Measurements from ENCODE around the gene DNAAF3.
"Not testable (repeated sequence)": the region's sequence is repeated elsewhere in the genome, so short reads cannot be mapped to it uniquely, and the experiment has no call there.

The DNAAF3 gene

DNA sequence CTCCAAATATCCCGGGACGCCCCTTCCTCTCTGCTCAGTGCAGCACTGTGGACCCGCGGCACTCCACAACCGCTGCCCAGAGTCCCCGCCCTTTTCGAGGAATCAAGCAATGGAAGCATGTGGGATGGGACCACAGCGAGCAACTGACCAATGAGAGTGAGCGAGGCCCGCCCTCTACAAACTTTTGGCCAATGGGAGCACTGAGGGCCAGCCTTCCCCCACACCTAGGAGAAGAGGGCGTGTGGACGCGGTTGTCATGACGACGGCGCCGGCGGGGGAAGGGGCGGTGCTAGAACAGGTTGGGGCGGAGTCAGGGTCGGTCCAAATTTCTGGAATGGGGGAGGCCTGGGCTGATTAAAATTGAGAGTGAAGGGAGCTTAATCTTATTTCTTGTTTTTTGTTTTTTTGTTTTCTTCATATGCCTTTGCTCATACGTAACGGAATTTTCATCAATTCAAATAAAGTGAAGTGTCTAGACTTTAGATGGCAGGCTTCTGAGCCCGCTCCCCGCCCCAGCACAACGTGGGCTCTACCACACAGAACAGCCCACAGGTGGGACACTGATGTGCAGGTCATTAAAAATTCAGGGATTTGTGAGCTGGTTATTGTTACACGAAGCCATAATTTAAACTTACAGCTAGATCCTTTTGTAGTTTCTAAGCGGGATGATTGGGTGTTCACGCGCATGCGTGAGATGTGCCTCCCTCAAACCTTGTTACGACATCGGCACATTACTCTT is at the start of gene DNAAF3:
Gene DNAAF3 (minus strand): TSS at position 84 of the 739 bp plus-strand sequence. CDS start 200 bp downstream, outside the sequence.
- peak; percentile 91 for DNase-seq

GRCh38 chr19:55213547-55213946 is 47.1 kb upstream of the DNAAF3 start:
- no peak for DNase-seq

DNA sequence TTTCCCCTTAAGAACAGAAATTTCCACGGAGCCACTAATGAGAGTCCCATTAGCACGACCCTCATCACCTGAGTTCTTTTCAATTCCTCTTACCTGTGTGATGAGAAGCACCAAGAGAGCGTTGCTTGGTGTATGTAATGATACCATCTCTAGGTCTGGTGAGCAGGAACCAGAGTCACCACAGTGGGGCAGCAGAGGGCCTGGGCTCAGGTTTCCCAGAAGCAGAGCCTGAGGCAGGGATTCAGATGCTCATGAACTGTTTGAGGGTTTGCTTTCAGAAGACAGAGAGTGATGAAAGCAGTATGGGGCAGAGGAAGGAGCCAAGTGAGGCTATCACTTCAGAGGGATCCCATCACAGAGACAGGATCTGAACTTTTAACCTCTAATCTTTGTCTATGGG is 46.0 kb upstream of the DNAAF3 start:
- DNase-seq = peak; percentile 63

DNA sequence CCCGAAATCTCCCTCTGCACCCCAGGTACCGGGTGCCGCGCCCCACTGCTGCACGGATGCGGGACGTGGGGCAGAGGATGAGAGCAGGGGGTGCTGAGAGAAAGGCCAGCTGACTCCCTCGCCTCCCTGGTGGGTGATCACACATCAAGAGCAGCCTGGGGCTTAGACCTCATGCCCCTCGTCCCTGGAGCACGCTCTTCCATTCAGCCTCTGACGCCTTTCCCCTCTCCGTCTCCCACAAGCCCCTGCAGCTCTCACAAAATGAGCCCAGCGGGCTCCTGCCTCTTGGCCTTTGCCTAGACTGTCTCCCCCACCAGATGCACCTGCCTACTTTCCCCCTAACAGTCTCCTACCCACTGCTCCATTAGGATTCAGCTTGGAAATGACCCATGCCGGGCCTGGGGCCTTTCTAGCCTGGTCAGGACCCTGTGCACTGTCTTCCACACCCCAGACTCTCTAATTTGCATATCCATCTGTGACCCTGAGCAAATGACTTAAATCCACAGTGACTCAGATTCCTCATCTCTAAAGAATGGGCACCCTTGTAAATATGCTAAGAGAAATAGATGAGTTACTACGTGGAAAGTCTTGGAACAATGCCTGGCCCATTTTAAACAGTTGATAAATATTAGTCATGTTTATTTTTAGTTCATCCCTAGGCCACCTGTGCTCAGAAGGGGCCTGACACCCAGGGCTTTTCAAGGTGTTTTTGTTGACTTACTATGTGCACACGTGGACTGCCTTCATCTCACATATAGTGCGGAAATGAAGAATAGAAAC is 43.5 kb upstream of the DNAAF3 start:
- no peak for DNase-seq

DNA sequence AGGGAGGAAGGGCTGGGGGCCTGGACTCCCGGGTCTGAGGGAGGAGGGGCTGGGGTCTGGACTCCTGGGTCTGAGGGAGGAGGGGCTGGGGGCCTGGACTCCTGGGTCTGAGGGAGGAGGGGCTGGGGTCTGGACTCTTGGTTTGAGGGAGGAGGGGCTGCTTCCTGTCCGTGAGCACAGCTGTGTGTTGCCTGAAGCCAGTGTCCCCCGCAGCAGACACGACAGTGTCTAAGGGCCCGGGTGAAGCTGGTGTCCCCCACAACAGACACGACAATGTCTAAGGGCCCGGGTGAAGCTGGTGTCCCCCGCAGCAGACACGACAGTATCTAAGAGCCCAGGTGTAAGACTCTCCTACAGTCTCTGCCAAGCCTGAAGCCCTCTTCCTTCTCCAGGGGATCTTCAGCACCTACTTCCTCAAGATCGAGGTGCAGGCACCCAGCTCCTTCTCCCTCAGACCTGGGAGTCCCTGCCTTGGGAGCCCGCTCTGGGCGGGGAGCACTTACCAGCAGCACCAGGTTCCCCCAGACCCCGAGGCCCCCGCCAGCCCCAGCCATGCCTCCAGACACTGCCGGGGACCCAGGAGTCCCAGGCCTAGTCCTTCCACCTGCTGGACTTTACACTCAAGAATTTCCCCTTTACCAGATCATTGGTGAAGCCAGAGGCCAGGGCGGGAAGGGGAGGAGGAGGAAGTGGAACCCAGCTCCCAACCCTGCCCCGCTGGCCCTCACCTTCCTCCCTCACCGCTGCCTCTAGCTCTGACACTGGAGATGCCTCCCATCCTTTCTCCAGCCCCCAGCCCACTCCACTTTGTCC is 42.7 kb upstream of the DNAAF3 start, which contains the start of gene PTPRH:
Gene PTPRH (minus strand): TSS at position 622 of the 813 bp plus-strand sequence. CDS start 68 bp downstream, at position 554.
- DNase-seq = no peak

GRCh38 chr19:55206664-55207500 is 40.5 kb upstream of the DNAAF3 start:
- peak; percentile 50 for DNase-seq

DNA sequence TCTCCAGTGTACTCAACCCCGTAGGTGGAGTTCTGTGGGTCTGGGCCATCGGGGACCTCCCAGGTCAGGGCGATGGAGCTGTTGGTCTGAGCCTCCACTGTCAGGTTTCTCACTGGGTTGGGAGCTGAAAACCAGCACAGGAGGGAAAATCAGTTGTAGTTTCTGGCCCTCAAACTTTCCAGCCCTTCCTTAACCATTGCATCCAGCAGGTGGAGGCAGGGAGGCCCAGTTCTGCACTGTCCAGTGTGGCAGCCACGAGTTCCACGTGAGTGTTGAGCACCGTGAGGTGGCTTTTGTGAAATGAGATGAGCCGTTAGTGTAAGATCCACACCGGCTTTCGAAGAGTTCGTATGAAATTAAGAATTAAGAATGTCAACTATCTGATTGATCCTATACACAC is 35.8 kb upstream of the DNAAF3 start:
- not testable (repeated sequence) for DNase-seq

GRCh38 chr19:55199620-55200204 is 33.3 kb upstream of the DNAAF3 start:
- no peak for DNase-seq

DNA sequence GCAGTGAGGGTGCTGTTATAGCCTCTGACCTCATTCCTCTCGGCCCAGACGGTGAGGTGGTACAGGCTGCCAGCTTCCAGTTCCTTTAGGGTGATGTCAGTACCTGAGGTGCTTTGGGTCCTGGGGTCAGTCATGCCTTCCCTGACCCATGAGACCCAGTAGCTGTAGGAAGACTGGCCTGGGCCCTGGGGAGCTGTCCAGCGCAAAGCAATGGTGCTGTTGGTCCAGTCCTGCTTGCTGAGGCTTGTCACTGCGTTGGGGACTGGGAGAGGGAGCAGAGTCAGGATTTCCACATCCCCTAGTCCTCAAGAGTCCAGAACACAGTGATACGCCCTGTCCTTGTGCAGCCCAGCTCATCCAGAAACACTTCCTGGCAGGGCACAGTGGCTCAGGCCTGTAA is 32.2 kb upstream of the DNAAF3 start:
- no peak for DNase-seq

DNA sequence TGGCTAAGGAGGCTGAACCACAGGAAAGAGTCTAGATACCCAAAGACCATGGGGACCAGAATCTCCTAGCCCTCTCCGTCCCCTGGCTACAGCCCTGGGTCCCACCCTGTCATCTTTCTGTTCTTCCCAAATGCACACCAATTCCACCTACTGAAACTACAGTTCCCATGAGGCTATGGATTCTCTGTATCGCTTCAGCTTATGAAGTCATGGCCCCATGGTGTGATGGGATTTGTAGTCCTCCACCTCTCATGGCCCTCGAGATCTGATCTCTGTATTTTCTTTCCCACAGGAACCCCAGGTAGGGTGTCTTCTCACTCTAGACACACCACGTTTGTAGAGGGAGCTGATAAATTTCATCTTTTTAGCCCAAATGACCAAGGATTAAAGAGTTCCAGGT is 31.1 kb upstream of the DNAAF3 start:
- DNase-seq = peak; percentile 26

DNA sequence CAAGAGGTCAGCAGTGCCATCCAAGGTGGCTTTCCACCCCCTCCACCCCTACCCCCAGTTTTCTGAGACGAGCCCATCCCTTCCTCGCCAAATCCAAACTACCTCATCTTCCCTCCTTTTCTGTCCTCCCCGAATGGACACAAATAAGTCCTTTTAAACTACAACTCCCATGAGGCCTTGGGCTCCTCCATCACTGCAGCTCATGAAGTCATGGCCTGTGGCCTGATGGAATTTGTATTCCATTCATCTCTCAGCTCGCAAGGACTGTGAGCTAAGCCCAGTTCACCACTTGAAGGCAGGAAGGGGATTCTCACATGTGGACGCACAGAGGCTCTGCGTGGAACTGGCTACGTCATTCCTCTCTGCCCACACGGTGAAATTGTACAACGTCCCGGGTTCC is 30.4 kb upstream of the DNAAF3 start:
- DNase-seq = no peak

GRCh38 chr19:55193481-55193880 is 27.1 kb upstream of the DNAAF3 start:
- DNase-seq = no peak

- no peak for DNase-seq
Observed at GRCh38 chr19:55189403-55189835, 23.0 kb upstream of the DNAAF3 start.

DNA sequence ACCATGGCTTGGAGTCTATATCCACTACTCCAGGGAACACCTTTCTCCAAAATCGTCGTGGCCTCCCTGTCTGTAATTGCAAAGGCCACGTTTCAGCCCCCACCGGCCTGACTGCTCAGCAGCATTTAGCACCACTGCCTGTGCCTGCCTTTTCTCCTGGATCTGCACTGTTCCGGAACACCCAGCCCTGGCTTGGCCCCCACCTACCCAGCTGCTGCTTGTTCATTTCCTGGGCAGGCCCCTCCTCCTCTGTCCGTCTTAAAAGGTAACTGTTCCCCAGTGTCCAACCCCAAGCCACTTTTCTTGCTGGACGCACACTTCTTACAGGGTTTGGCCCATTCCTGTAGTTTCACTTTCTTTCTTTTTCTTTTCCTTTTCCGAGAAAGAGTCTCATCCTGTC is 22.2 kb upstream of the DNAAF3 start:
- DNase-seq = no peak

- no peak for DNase-seq
Observed at GRCh38 chr19:55186080-55186479, 19.7 kb upstream of the DNAAF3 start.

GRCh38 chr19:55181740-55182139 is 15.3 kb upstream of the DNAAF3 start:
- no peak for DNase-seq

- DNase-seq = peak; percentile 61
Observed at GRCh38 chr19:55179606-55180484, 13.4 kb upstream of the DNAAF3 start, which contains the start of gene SYT5. SYT5 (minus strand) TSS chr19:55180289; CDS start chr19:55179041, 1,248 bp downstream.

DNA sequence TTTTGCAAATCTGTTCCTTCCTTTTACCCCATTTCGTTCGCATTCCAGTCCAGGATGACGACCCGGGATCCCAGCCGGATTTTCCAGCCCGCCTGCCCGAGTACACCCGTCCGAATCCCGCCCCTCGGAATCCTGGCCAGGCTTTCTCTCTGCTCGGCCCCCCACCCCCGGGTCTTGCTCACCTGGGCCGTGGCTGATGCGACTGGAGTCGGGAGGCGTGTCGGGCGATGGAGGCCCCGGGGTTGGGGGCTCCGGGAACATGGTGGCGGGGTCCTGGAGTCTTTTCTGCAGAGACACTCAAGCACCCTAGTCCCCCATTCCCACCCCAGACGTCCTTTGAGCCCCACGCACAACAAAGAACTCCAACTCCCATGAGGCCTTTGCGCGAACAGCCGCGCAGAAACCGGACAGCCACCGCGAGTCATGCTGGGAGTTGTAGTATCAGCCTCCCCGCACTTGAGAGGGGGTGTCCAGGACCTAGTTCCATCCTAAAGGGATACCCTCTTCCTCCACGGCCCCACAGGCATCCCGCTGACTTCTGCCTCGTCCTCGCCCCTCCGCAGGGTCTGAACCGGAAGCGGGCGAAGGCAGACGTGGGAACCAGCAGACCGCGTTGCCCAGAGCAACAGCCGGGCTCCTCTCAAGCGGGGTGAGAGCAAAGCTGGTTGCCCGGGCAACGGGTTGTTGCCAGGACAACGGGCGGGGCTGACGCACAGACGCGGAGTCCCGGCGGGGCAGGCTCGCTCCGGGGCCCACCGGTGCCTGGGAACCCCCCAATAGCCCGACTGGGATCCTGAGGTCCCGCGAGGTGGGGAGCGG is 12.6 kb upstream of the DNAAF3 start:
- DNase-seq = peak; percentile 88

- peak; percentile 17 for DNase-seq
Observed at GRCh38 chr19:55176076-55176475, 9.7 kb upstream of the DNAAF3 start.

Data from activated CD4-positive, alpha-beta T cell treated with anti-CD3 and anti-CD28 coated beads, Interleukin-2, Interleukin-6, amounts not matched to agents 100 ng/mL and 50 ng/mL, durations not matched to agents 16 hours and 8 hours (primary cell).